HL-60 (cell line): ENCODE data around the gene AFF4.

Source experiments
- DNase-seq, 2 experiments: peaks; one replicate each; pipeline ENCODE4 v3.0.0-alpha.2; 2010 to 2020; ENCODE audit warnings: low read depth in 1 of 2, low spot score in 1 of 2
- H3K27ac ChIP-seq: fragments of 250-450 bp; sonication (Bioruptor Pico); replicated peaks from 2 replicates; pipeline ENCODE4 v1.5.1; 2020; ENCODE audit warnings: mild to moderate bottlenecking, moderate library complexity
- H3K27me3 ChIP-seq: fragments of 250-450 bp; sonication (Bioruptor Pico); 2 replicates; pipeline ENCODE4 v1.5.1; 2021; ENCODE audit warnings: mild to moderate bottlenecking, moderate library complexity; ENCODE audit not compliant: insufficient read depth, poor library complexity, severe bottlenecking
- H3K4me3 ChIP-seq: replicated peaks from 2 replicates; pipeline ENCODE4 v1.5.1; 2011; ENCODE audit warnings: mild to moderate bottlenecking, control low read depth, low read length; ENCODE audit not compliant: insufficient read depth
- CTCF ChIP-seq: IDR thresholded peaks from one replicate; pipeline ENCODE4 v1.5.1; 2011; ENCODE audit warnings: low read length, control low read depth, inconsistent platforms; ENCODE audit not compliant: insufficient read depth
- GABPA ChIP-seq: IDR thresholded peaks from 2 replicates; pipeline ENCODE4 v1.6.1; 2012; ENCODE audit warnings: low read depth
- POLR2AphosphoS5 ChIP-seq: IDR thresholded peaks from 2 replicates; pipeline ENCODE4 v1.6.1; 2012; ENCODE audit warnings: low read depth
- REST ChIP-seq: IDR thresholded peaks from 2 replicates; pipeline ENCODE4 v1.6.1; 2012; ENCODE audit warnings: low read depth; ENCODE audit not compliant: insufficient replicate concordance
- SPI1 ChIP-seq: IDR thresholded peaks from 2 replicates; pipeline ENCODE4 v1.6.1; 2012; ENCODE audit warnings: low read depth, mild to moderate bottlenecking, borderline replicate concordance

Gene AFF4

GRCh38 chr5:132890817-132891216 lies 72.6 kb downstream of the AFF4 start:
- no peaks in the 10 kb centered on the region for H3K27me3 ChIP-seq
- no peak for DNase-seq
- no peak overlapping the region for H3K4me3 ChIP-seq
- H3K27ac ChIP-seq: no peak overlapping the region
- TF ChIP-seq POLR2AphosphoS5: no peak
- TF ChIP-seq REST: no peak
- TF ChIP-seq CTCF: no peak
- TF ChIP-seq GABPA: no peak
- TF ChIP-seq SPI1: no peak

- no peak overlapping the region for H3K27ac ChIP-seq
- no peak for DNase-seq
- no peak for TF ChIP-seq CTCF
- TF ChIP-seq REST: no peak
- no peak for TF ChIP-seq GABPA
- TF ChIP-seq POLR2AphosphoS5: no peak
- TF ChIP-seq SPI1: no peak
- H3K4me3 ChIP-seq: no peak overlapping the region
- no peaks in the 10 kb centered on the region for H3K27me3 ChIP-seq
These were observed 73.9 kb downstream of the AFF4 start for GRCh38 chr5:132889501-132889900.

GRCh38 chr5:132887283-132887682 lies 76.2 kb downstream of the AFF4 start:
- H3K4me3 ChIP-seq: no peak overlapping the region
- no peaks in the 10 kb centered on the region for H3K27me3 ChIP-seq

More at GRCh38 chr5:132887283-132887682, 76.2 kb downstream of the AFF4 start:
- TF ChIP-seq CTCF (no peak), POLR2AphosphoS5 (no peak), GABPA (no peak), REST (no peak), SPI1 (no peak)
- H3K27ac ChIP-seq: no peak overlapping the region
- DNase-seq: no peak
